Activated CD4-positive, alpha-beta T cell treated with anti-CD3 and anti-CD28 coated beads, Interleukin-2, Interleukin-6, amounts not matched to agents 100 ng/mL and 50 ng/mL, durations not matched to agents 16 hours and 8 hours (primary cell): ENCODE data around the gene PPP6R3.
"Not testable (repeated sequence)": the region's sequence is repeated elsewhere in the genome, so short reads cannot be mapped to it uniquely, and the experiment has no call there.

Experiments
- DNase-seq: peaks from one replicate; pipeline ENCODE4 v3.0.0-alpha.2; 2020

The PPP6R3 gene

GRCh38 chr11:68623706-68624105 is 163.2 kb downstream of the PPP6R3 start:
- DNase-seq = not testable (repeated sequence)

- DNase-seq = not testable (repeated sequence)
Observed at GRCh38 chr11:68625069-68625468, 164.5 kb downstream of the PPP6R3 start.

GRCh38 chr11:68626236-68626635 is 165.7 kb downstream of the PPP6R3 start:
- not testable (repeated sequence) for DNase-seq

- DNase-seq = not testable (repeated sequence)
Observed at GRCh38 chr11:68628837-68629236, 168.3 kb downstream of the PPP6R3 start.

- not testable (repeated sequence) for DNase-seq
Observed at GRCh38 chr11:68632375-68632774, 171.8 kb downstream of the PPP6R3 start.

GRCh38 chr11:68632802-68633201 is 172.2 kb downstream of the PPP6R3 start:
- DNase-seq = peak; percentile 49

GRCh38 chr11:68634606-68635005 is 174.1 kb downstream of the PPP6R3 start:
- not testable (repeated sequence) for DNase-seq

- DNase-seq = not testable (repeated sequence)
Observed at GRCh38 chr11:68635172-68635571, 174.6 kb downstream of the PPP6R3 start.

GRCh38 chr11:68635883-68636282 is 175.3 kb downstream of the PPP6R3 start:
- not testable (repeated sequence) for DNase-seq

GRCh38 chr11:68639322-68639721 is 178.8 kb downstream of the PPP6R3 start:
- DNase-seq = not testable (repeated sequence)

GRCh38 chr11:68641880-68642279 is 181.3 kb downstream of the PPP6R3 start:
- DNase-seq = no peak

- no peak for DNase-seq
Observed at GRCh38 chr11:68643585-68643984, 183.0 kb downstream of the PPP6R3 start.

GRCh38 chr11:68646832-68647231 is 186.3 kb downstream of the PPP6R3 start:
- no peak for DNase-seq

GRCh38 chr11:68649851-68650555 is 189.5 kb downstream of the PPP6R3 start:
- DNase-seq = no peak

GRCh38 chr11:68650801-68651200 is 190.2 kb downstream of the PPP6R3 start:
- no peak for DNase-seq

GRCh38 chr11:68651208-68651984 is 190.8 kb downstream of the PPP6R3 start:
- DNase-seq = no peak

- no peak for DNase-seq
Observed at GRCh38 chr11:68651985-68652682, 191.6 kb downstream of the PPP6R3 start.

GRCh38 chr11:68652683-68653156 is 192.2 kb downstream of the PPP6R3 start:
- no peak for DNase-seq

- no peak for DNase-seq
Observed at GRCh38 chr11:68653486-68654430, 193.2 kb downstream of the PPP6R3 start.

GRCh38 chr11:68654978-68655377 is 194.4 kb downstream of the PPP6R3 start:
- no peak for DNase-seq

- DNase-seq = no peak
Observed at GRCh38 chr11:68655406-68655805, 194.9 kb downstream of the PPP6R3 start.

- no peak for DNase-seq
Observed at GRCh38 chr11:68655806-68656205, 195.3 kb downstream of the PPP6R3 start.
